ENCODE measurements around the gene P2RY4. TPM values are rescaled to one million over a fixed set of nuclear protein-coding genes. Genes with fewer than 3 reads are reported as not detected.
"Not testable (repeated sequence)": the region's sequence is repeated elsewhere in the genome, so short reads cannot be mapped to it uniquely, and the experiment has no call there.

Gene P2RY4
- total RNA-seq, 2 donors from 2014 or later: 0.34 to 0.69 TPM

DNA sequence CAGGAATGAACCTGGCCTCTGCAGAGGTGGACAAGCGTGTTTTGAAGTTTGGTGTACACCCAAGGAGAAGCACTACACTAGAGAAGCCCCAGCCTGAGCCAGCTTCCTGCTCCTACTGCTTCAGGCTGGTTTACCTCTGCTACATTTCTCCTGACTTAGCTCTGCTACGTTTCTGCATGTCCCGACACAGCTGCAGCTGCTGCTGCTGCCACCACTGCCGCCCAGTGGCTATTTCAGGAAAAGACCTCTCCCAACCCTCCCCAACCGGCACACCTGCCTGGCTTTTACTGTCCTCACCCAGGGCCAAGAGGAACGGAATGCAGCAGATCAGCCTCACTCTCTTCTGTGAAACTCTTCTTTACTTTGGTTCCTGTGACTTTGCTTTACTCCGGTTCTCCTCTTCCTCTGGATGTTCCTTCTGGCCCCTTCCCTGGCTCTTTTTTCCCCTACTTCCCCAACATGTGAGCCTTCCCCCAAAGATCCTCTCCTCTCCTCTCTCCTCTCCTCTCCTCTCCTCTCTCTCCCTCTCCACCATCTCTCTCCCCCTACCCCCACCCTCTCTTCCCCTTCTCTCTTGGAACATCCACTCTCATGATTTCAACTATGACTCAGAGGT, 3.1 kb upstream of the P2RY4 start:
- H3K27me3 Mint-ChIP-seq (ENCODE audit: low read depth): peaks cover 16% of the 10 kb centered on the region
- no peaks in the 10 kb centered on the region for H3K9me3 Mint-ChIP-seq
- H3K4me3 Mint-ChIP-seq: no peak overlapping the region
- H3K4me1 Mint-ChIP-seq (ENCODE audit: low read depth): no peaks in the 10 kb centered on the region
- peaks cover 0 to 2% of the 10 kb centered on the region in 2 donors for H3K36me3 Mint-ChIP-seq (ENCODE audit: insufficient read depth in 2 of 2)
- H3K27ac Mint-ChIP-seq: no peak overlapping the region
- ATAC-seq (replicated peaks in 1 of 2) (peak; percentile 67 to 80), DNase-seq (peak; percentile 42 to 59)

- Mint-ChIP-seq H3K36me3 (ENCODE audit: insufficient read depth in 2 of 2) (peaks cover 1 to 10% of the 10 kb centered on the region in 2 donors), H3K27me3 (ENCODE audit: low read depth) (peaks cover 32% of the 10 kb centered on the region), H3K4me3 (no peak overlapping the region), H3K27ac (no peak overlapping the region), H3K9me3 (peaks cover 2 to 6% of the 10 kb centered on the region in 2 donors), H3K4me1 (ENCODE audit: low read depth) (peaks cover 19% of the 10 kb centered on the region)
- no peak for DNase-seq
- no peak for ATAC-seq (replicated peaks in 1 of 2)
Observed at GRCh38 chrX:70257423-70258288, 2.3 kb downstream of the P2RY4 start.

GRCh38 chrX:70255452-70255851, 4.6 kb downstream of the P2RY4 start:
- Mint-ChIP-seq H3K27ac (no peak overlapping the region), H3K4me1 (ENCODE audit: low read depth) (peaks cover 19% of the 10 kb centered on the region), H3K4me3 (no peak overlapping the region), H3K36me3 (ENCODE audit: insufficient read depth in 2 of 2) (peaks cover 1 to 10% of the 10 kb centered on the region in 2 donors), H3K9me3 (peaks cover 2 to 6% of the 10 kb centered on the region in 2 donors), H3K27me3 (ENCODE audit: low read depth) (peaks cover 42% of the 10 kb centered on the region)
- ATAC-seq (replicated peaks in 1 of 2) (no peak), DNase-seq (no peak)

- H3K27ac Mint-ChIP-seq: no peak overlapping the region
- DNase-seq (no peak), ATAC-seq (replicated peaks in 1 of 2) (no peak)
- H3K9me3 Mint-ChIP-seq: peaks cover 2 to 6% of the 10 kb centered on the region in 2 donors
- H3K4me3 Mint-ChIP-seq: no peak overlapping the region
- peaks cover 1 to 10% of the 10 kb centered on the region in 2 donors for H3K36me3 Mint-ChIP-seq (ENCODE audit: insufficient read depth in 2 of 2)
- H3K4me1 Mint-ChIP-seq (ENCODE audit: low read depth): peaks cover 19% of the 10 kb centered on the region
- peaks cover 42% of the 10 kb centered on the region for H3K27me3 Mint-ChIP-seq (ENCODE audit: low read depth)
Observed at GRCh38 chrX:70254909-70255308, 5.1 kb downstream of the P2RY4 start.

- H3K27me3 Mint-ChIP-seq (ENCODE audit: low read depth): peaks cover 42% of the 10 kb centered on the region
- no peak for DNase-seq
- H3K27ac Mint-ChIP-seq: peak overlapping the region; percentile 97
- H3K36me3 Mint-ChIP-seq (ENCODE audit: insufficient read depth in 2 of 2): peaks cover 1 to 10% of the 10 kb centered on the region in 2 donors
- peak overlapping the region; percentile 38 to 78 for H3K4me3 Mint-ChIP-seq
- peaks cover 2 to 6% of the 10 kb centered on the region in 2 donors for H3K9me3 Mint-ChIP-seq
- peak; percentile 42 to 48 for ATAC-seq (replicated peaks in 1 of 2)
- peaks cover 19% of the 10 kb centered on the region for H3K4me1 Mint-ChIP-seq (ENCODE audit: low read depth)
Observed at GRCh38 chrX:70254063-70254400, 6.0 kb downstream of the P2RY4 start.

- Mint-ChIP-seq H3K4me1 (ENCODE audit: low read depth) (peaks cover 19% of the 10 kb centered on the region), H3K36me3 (ENCODE audit: insufficient read depth in 2 of 2) (peaks cover 1 to 8% of the 10 kb centered on the region in 2 donors), H3K4me3 (peak overlapping the region; percentile 38 to 78), H3K9me3 (peaks cover 2 to 6% of the 10 kb centered on the region in 2 donors), H3K27ac (peak overlapping the region; percentile 97), H3K27me3 (ENCODE audit: low read depth) (peaks cover 42% of the 10 kb centered on the region)
- DNase-seq (peak; percentile 12 to 36), ATAC-seq (replicated peaks in 1 of 2) (peak; percentile 93 to 94)
Observed at GRCh38 chrX:70253377-70254062, 6.5 kb downstream of the P2RY4 start.

DNA sequence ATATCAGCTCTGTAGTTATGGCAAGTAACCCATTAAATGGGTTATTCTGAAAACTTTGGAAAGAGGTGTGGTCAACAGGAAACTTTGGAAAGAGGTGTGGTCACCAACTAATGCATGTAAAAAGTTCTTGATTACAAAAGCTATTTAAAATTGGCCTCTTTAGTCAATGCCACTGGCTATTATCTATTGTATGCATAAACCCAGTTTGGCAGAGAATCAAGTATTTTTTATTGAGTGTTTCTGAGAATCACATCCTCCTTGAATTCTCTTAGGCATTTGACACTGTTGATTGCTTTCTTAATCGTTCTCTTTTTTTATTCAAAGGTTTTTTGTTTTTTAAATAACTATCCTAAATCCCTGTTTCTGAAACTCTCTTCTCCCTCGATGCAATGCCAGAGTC, 7.5 kb downstream of the P2RY4 start:
- Mint-ChIP-seq H3K4me3 (no peak overlapping the region), H3K9me3 (peaks cover 2 to 6% of the 10 kb centered on the region in 2 donors), H3K36me3 (ENCODE audit: insufficient read depth in 2 of 2) (peaks cover 1 to 8% of the 10 kb centered on the region in 2 donors), H3K27ac (no peak overlapping the region), H3K4me1 (ENCODE audit: low read depth) (peaks cover 19% of the 10 kb centered on the region), H3K27me3 (ENCODE audit: low read depth) (peaks cover 42% of the 10 kb centered on the region)
- DNase-seq (no peak), ATAC-seq (replicated peaks in 1 of 2) (no peak)

DNA sequence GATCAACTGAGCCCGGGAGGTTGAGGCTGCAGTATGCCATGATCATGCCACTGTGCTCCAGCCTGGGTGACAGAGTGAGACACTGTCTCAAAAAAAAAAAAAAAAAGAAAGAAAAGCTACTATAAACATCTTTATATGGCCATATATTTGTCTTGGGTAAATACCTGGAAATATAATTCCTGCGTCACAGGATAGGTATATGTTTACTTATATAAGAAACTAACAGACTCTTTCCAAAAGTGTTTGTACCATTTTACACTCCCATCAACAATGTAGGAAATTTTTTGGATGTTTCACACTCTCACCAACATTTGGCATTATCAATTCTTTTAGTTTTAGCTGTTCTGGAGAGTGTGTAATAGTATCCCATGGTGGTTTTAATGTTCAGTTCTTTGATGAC, 12.8 kb downstream of the P2RY4 start:
- Mint-ChIP-seq H3K27me3 (ENCODE audit: low read depth) (peaks cover 22% of the 10 kb centered on the region), H3K4me1 (ENCODE audit: low read depth) (no peaks in the 10 kb centered on the region), H3K27ac (no peak overlapping the region), H3K4me3 (no peak overlapping the region), H3K9me3 (no peaks in the 10 kb centered on the region), H3K36me3 (ENCODE audit: insufficient read depth in 2 of 2) (no peaks in the 10 kb centered on the region)
- DNase-seq (no peak), ATAC-seq (replicated peaks in 1 of 2) (no peak)

DNA sequence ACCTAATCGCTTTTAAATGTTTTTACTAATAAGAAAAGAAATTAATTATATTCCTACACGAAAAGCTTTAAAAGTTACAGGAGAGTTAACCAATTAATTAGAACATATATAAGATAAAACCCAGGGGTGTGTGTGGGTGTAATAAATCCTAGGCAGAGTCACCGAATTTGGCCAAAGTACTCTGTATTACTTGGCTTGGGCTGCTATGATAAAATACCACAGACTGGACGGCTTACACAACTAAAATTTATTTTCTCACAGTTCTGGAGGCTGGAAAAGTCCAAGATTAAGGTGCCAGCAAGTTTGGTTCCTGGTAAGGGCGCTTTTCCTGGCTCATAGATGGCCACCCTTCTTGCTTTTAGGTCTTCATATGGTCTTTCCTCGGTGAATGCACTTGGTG, 15.1 kb downstream of the P2RY4 start:
- no peak for DNase-seq
- H3K4me1 Mint-ChIP-seq (ENCODE audit: low read depth): peaks cover 6% of the 10 kb centered on the region

DNA sequence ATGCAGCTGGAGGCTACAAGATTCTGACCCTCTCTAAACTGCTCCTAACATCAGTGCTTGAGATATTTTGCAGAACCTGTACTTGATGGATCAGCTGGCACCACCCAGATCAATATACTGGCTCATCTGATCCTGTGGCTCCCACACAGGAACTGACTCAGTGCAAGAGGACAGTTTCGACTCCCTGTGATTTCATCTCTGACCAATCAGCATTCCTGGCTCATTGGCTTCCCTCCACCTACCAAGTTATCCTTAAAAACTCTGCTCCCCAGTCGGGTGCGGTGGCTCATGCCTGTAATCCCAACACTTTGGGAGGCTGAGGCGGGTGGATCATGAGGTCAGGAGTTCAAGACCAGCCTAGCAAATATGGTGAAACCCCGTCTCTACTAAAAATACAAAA, 16.4 kb downstream of the P2RY4 start:
- peaks cover 30% of the 10 kb centered on the region for H3K27me3 Mint-ChIP-seq (ENCODE audit: low read depth)
- ATAC-seq (replicated peaks in 1 of 2); H3K36me3 Mint-ChIP-seq (ENCODE audit: insufficient read depth in 2 of 2): not testable (repeated sequence)

More for the DNA sequence above, 15.1 kb downstream of the P2RY4 start:
- Mint-ChIP-seq H3K9me3 (no peaks in the 10 kb centered on the region), H3K4me3 (no peak overlapping the region), H3K36me3 (ENCODE audit: insufficient read depth in 2 of 2) (no peaks in the 10 kb centered on the region), H3K27me3 (ENCODE audit: low read depth) (peaks cover 20% of the 10 kb centered on the region), H3K27ac (no peak overlapping the region)
- ATAC-seq (replicated peaks in 1 of 2): no peak

DNA sequence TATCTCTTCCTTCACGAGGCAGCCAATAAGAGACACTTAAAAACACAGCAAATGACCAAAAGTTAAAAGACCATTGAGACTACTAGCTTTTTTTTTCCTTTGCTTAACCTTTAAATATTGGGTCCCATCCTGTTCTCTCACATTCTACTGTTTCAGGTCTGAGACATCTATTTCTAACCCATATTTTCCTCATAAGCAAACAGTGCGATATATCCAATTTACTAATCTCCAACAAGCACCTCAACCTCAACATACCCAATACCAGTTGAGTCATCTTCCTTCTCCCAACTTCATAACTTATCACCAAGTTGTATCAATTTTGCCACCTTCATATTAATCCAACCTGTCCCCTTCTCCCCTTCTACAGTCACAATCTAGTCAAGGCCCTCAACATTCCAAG, 18.5 kb downstream of the P2RY4 start:
- no peaks in the 10 kb centered on the region for H3K36me3 Mint-ChIP-seq (ENCODE audit: insufficient read depth in 2 of 2)
- H3K27me3 Mint-ChIP-seq (ENCODE audit: low read depth): peaks cover 33% of the 10 kb centered on the region
- H3K4me3 Mint-ChIP-seq: no peak overlapping the region
- no peak for DNase-seq
- no peak overlapping the region for H3K27ac Mint-ChIP-seq
- peaks cover 23% of the 10 kb centered on the region for H3K4me1 Mint-ChIP-seq (ENCODE audit: low read depth)
- ATAC-seq (replicated peaks in 1 of 2): no peak
- no peaks in the 10 kb centered on the region for H3K9me3 Mint-ChIP-seq

More for the DNA sequence above, 16.4 kb downstream of the P2RY4 start:
- not testable (repeated sequence) for H3K4me1 Mint-ChIP-seq (ENCODE audit: low read depth); DNase-seq; H3K4me3 Mint-ChIP-seq; H3K27ac Mint-ChIP-seq; H3K9me3 Mint-ChIP-seq

- DNase-seq (no peak), ATAC-seq (replicated peaks in 1 of 2) (no peak)
- Mint-ChIP-seq H3K27me3 (ENCODE audit: low read depth) (peaks cover 37% of the 10 kb centered on the region), H3K36me3 (ENCODE audit: insufficient read depth in 2 of 2) (no peaks in the 10 kb centered on the region), H3K4me3 (no peak overlapping the region), H3K4me1 (ENCODE audit: low read depth) (peaks cover 23% of the 10 kb centered on the region), H3K27ac (no peak overlapping the region), H3K9me3 (no peaks in the 10 kb centered on the region)
Observed at GRCh38 chrX:70240751-70241150, 19.3 kb downstream of the P2RY4 start.

DNA sequence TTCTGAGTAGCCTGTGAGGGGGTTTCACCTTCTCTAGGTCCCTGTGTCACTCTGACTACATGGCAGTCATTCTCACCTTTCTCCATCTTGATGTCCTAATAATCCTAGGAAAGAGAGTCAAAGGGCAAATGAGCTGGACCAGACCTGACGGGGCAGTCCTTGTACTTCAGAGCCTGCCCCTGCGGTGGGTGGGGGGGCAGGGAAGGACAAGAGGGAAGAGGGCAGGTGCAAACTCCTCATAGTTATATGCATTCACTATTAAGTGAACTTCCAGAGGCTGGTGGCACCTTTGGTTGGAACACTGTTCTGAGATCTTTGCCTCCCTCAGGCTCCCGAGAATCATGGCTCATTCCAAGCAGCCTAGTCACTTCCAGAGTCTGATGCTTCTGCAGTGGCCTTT, 25.6 kb downstream of the P2RY4 start, which contains the start of gene AWAT1:
AWAT1 (plus strand) TSS at position 301 of the 400 bp plus-strand sequence; CDS start at position 342, 41 bp downstream.
- Mint-ChIP-seq H3K27me3 (ENCODE audit: low read depth) (peaks cover 58% of the 10 kb centered on the region), H3K36me3 (ENCODE audit: insufficient read depth in 2 of 2) (no peaks in the 10 kb centered on the region), H3K4me1 (ENCODE audit: low read depth) (peaks cover 33% of the 10 kb centered on the region), H3K27ac (no peak within 1 kb of the TSS), H3K4me3 (no peak within 1 kb of the TSS), H3K9me3 (no peaks in the 10 kb centered on the region)
- DNase-seq (no peak), ATAC-seq (replicated peaks in 1 of 2) (no peak)

Measured in activated T-cell treated with anti-CD3 and anti-CD28 coated beads, Interleukin-2, amount 50 U/mL, for 72 hours (primary cell).